Peyer's patch (tissue), 4 donors: ENCODE data around the gene DHX40.

Experiments
- CTCF ChIP-seq, 6 experiments: fragments of 450-650 bp in 4 of 6; fragments of 200-600 bp in 2 of 6; sonication (generic) in 1 of 6; IDR thresholded peaks; one replicate each; pipeline ENCODE4 v1.5.1; 2017 to 2019; ENCODE audit warnings: antibody characterized with exemption in 6 of 6, mild to moderate bottlenecking in 3 of 6, moderate library complexity in 1 of 6
- POLR2A ChIP-seq, 2 donors: fragments of 450-650 bp; IDR thresholded peaks; one replicate each; pipeline ENCODE4 v1.5.1; 2017; ENCODE audit warnings: antibody characterized with exemption in 2 of 2, mild to moderate bottlenecking in 2 of 2, moderate library complexity in 2 of 2

- TF ChIP-seq CTCF (IDR thresholded peaks at IDR 0.05): no peak
- no peak for TF ChIP-seq POLR2A (IDR thresholded peaks at IDR 0.05)
These were observed 65.9 kb downstream of the DHX40 start for GRCh38 chr17:59631276-59631675.
